Prostate gland (tissue), 2 donors: ENCODE results near the gene BLOC1S1. TPM values are rescaled to one million over a fixed set of nuclear protein-coding genes. Genes with fewer than 3 reads are reported as not detected.

Source experiments
- DNase-seq: peaks from one replicate; pipeline ENCODE4 v3.0.0-alpha.2; 2019; ENCODE audit warnings: low spot score
- H3K27ac ChIP-seq, 2 donors: fragments of 200-600 bp; sonication (generic); 2 replicates each; pipeline ENCODE4 v1.5.1; 2017 to 2019
- H3K27me3 ChIP-seq: fragments of 200-600 bp; sonication (generic); replicated peaks from 2 replicates; pipeline ENCODE4 v1.5.1; 2019; ENCODE audit not compliant: insufficient read depth
- H3K36me3 ChIP-seq, 2 donors: fragments of 200-600 bp; sonication (generic); 1 replicate in 1 of 2; 2 replicates in 1 of 2; pipeline versions ENCODE4 v1.5.1 to v1.8.1; 2017 to 2019
- H3K4me1 ChIP-seq: fragments of 200-600 bp; sonication (generic); replicated peaks from 2 replicates; pipeline ENCODE4 v1.5.1; 2019
- H3K4me3 ChIP-seq, 2 donors: fragments of 200-600 bp; sonication (generic); 2 replicates each; pipeline ENCODE4 v1.5.1; 2017 to 2019
- H3K9me3 ChIP-seq: fragments of 200-600 bp; sonication (generic); 2 replicates; pipeline ENCODE4 v1.5.1; 2017
- POLR2A ChIP-seq: fragments of 450-650 bp; IDR thresholded peaks from one replicate; pipeline ENCODE4 v1.6.1; 2016; ENCODE audit warnings: antibody characterized with exemption, mild to moderate bottlenecking
- POLR2AphosphoS5 ChIP-seq: sonication (generic); formaldehyde crosslinking; IDR thresholded peaks from one replicate; pipeline ENCODE4 v1.6.1; 2017; ENCODE audit warnings: antibody characterized with exemption
- WGBS: methylation state at CpG from one replicate; pipeline ENCODE4 v1.1.5; 2018; 5-methylcytosine and 5-hydroxymethylcytosine counted together
- intact Hi-C: fragments of 100-400 bp; cut with DNase I; formaldehyde crosslinking; loops from one replicate; pipeline ENCODE4 v1.14.2; 2022
- total RNA-seq, 2 donors: library from RNA; depleted of rRNA; stranded (reverse); fragments of >200 nt; gene quantifications; one replicate each; pipeline ENCODE4 v1.1.0, GENCODE V29; 2016
- TF ChIP-seq, protein P1 (sequence below), 4 experiments: fragments of 200-600 bp in 2 of 4; fragments of 450-650 bp in 2 of 4; sonication (generic) in 2 of 4; IDR thresholded peaks; 1 replicate in 3 of 4; 2 replicates in 1 of 4; pipeline ENCODE4 v1.5.1; 2016 to 2019; ENCODE audit warnings: antibody characterized with exemption in 4 of 4, mild to moderate bottlenecking in 2 of 4, moderate library complexity in 2 of 4

BLOC1S1 gene
- total RNA-seq, 2 donors from 2014 or later: 151 to 240 TPM

DNA sequence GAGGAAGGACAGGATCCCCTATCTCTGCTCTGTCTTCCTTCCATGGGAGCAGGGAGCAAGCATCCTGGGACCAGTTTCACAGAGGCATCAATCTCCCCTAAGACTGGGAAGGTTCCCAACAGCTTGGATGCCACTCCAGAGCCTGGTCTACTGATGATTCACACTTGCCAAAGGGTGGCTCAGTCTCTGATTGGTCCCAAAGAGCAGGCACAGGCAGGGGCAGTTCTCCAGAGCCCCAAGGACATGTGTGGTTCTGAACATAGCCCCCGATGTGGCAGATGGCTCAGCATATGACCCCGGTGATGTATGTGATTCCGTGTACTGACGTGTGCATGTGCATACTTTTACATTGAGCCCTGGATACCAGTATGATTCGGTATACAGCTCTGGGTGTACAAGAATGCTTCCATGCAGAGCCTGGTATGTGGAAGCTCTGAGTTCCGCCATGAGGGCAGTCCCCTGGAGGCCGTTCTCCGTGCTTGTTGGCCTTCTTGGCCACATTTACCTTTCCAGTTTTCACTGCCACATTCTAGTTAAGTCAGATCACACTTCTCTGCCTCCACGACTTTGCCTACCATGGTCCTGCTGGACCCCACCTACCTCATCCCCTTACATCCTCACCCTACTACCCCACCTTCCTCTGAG, 29.4 kb upstream of the BLOC1S1 start:
- TF ChIP-seq, protein P1, sequence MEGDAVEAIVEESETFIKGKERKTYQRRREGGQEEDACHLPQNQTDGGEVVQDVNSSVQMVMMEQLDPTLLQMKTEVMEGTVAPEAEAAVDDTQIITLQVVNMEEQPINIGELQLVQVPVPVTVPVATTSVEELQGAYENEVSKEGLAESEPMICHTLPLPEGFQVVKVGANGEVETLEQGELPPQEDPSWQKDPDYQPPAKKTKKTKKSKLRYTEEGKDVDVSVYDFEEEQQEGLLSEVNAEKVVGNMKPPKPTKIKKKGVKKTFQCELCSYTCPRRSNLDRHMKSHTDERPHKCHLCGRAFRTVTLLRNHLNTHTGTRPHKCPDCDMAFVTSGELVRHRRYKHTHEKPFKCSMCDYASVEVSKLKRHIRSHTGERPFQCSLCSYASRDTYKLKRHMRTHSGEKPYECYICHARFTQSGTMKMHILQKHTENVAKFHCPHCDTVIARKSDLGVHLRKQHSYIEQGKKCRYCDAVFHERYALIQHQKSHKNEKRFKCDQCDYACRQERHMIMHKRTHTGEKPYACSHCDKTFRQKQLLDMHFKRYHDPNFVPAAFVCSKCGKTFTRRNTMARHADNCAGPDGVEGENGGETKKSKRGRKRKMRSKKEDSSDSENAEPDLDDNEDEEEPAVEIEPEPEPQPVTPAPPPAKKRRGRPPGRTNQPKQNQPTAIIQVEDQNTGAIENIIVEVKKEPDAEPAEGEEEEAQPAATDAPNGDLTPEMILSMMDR (IDR thresholded peaks at IDR 0.05): no peak
- TF ChIP-seq POLR2AphosphoS5: no peak
- no peak for TF ChIP-seq POLR2A
- H3K4me1 ChIP-seq: no peaks in the 10 kb centered on the region
- no peaks in the 10 kb centered on the region for H3K9me3 ChIP-seq
- DNase-seq: no peak
- H3K27me3 ChIP-seq: peaks cover 2% of the 10 kb centered on the region
- WGBS: 92% methylated on average over 9 of the region's 9 CpGs
- no peaks in the 10 kb centered on the region for H3K36me3 ChIP-seq
- intact Hi-C loops: no loop called here
- no peak overlapping the region for H3K4me3 ChIP-seq
- no peak overlapping the region for H3K27ac ChIP-seq

DNA sequence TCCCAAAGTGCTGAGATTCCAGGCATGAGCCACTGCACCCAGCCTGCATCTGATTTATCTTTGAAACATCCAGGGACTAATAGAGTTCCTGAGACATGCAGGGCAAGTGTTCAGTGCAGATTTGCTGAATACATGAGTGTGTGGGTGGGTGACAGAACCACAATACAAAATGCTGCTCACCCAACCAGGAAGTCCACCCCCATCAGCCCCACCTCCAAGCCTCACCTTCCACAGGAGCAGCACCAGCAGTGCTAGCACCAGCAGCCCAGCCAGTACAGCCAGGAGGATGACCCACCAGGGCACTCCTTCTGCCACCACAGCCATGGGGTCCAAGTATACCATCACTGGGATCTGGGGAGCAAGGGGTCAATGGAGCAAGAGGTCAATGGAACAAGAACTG, 28.1 kb upstream of the BLOC1S1 start:
- intact Hi-C loops: no loop called here
- no peak for DNase-seq
- Histone ChIP-seq H3K4me1 (no peaks in the 10 kb centered on the region), H3K27me3 (peaks cover 2% of the 10 kb centered on the region), H3K36me3 (no peaks in the 10 kb centered on the region), H3K9me3 (no peaks in the 10 kb centered on the region), H3K4me3 (no peak overlapping the region), H3K27ac (no peak overlapping the region)
- TF ChIP-seq, protein P1 (IDR thresholded peaks at IDR 0.05): no peak
- TF ChIP-seq POLR2AphosphoS5 (no peak), POLR2A (no peak)

GRCh38 chr12:55688716-55689655, 26.9 kb upstream of the BLOC1S1 start:
- WGBS: 93% methylated on average over 16 of the region's 16 CpGs
- Histone ChIP-seq H3K27me3 (peaks cover 2% of the 10 kb centered on the region), H3K4me1 (no peaks in the 10 kb centered on the region), H3K36me3 (no peaks in the 10 kb centered on the region), H3K9me3 (no peaks in the 10 kb centered on the region), H3K27ac (no peak overlapping the region), H3K4me3 (no peak overlapping the region)
- DNase-seq: no peak
- TF ChIP-seq POLR2AphosphoS5: no peak
- TF ChIP-seq, protein P1 (IDR thresholded peaks at IDR 0.05): no peak
- no peak for TF ChIP-seq POLR2A
- intact Hi-C loops: no loop called here

DNA sequence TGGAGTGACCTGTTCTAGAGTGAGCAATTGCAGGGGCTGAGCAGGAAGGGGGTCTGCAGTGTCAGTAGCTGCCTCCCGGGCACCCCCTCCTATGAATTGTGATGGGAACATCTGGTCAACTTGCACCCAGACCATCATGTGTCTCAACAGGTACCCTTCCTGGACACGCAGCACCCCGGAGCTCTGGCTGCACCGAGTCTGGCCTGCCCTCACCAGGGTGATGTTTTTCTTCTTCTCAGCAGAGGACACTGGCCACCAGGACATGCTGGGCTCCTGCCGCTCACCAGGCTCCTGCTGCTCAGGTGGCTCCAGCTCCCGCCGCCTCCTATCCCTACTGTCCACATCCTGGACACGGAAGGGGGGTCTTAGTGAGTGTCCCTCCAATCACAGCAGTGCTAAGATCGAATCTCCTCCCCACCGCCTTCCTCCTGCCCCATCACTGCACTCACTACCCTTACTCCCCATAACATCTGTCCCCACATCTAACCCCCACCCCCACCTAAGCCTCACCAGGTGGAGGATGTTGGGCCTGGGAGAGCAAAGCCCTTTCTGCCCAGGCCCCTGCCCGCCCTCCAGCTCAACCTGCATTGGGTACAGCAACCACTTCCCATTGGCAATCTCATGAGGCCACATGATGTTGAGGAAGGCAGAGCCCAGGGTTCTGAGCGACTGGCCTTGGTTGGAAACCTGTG, 23.1 kb upstream of the BLOC1S1 start:
- Histone ChIP-seq H3K4me1 (no peaks in the 10 kb centered on the region), H3K9me3 (no peaks in the 10 kb centered on the region), H3K27me3 (no peaks in the 10 kb centered on the region), H3K27ac (no peak overlapping the region), H3K4me3 (no peak overlapping the region), H3K36me3 (no peaks in the 10 kb centered on the region)
- intact Hi-C loops: no loop called here
- no peak for DNase-seq
- TF ChIP-seq, protein P1 (IDR thresholded peaks at IDR 0.05): no peak
- TF ChIP-seq POLR2AphosphoS5: no peak
- TF ChIP-seq POLR2A: no peak
- 95% methylated on average over 12 of the region's 12 CpGs for WGBS
